ENCODE measurements around the gene TMEM81.

TMEM81 gene

GRCh38 chr1:205088341-205088740 is 4.1 kb upstream of the TMEM81 start:
- no peak for TF ChIP-seq CTCF (IDR thresholded peaks at IDR 0.05; ENCODE audit: low read depth, low read length, missing control alignments)
- H3K4me3 ChIP-seq (ENCODE audit: low read depth, low read length): no peak overlapping the region
- DNase-seq (ENCODE audit: low read depth): no peak
- in situ Hi-C loops (cut with HindIII; ENCODE audit: low sequenced_read_pairs): no loop called here

GRCh38 chr1:205082431-205082830 is 1.8 kb downstream of the TMEM81 start:
- TF ChIP-seq CTCF (IDR thresholded peaks at IDR 0.05; ENCODE audit: low read depth, low read length, missing control alignments): no peak
- no peak for DNase-seq (ENCODE audit: low read depth)
- H3K4me3 ChIP-seq (ENCODE audit: low read depth, low read length): no peak overlapping the region
- in situ Hi-C loops (cut with HindIII; ENCODE audit: low sequenced_read_pairs): no loop called here

GRCh38 chr1:205077934-205078311 is 6.3 kb downstream of the TMEM81 start:
- no peak for DNase-seq (ENCODE audit: low read depth)
- TF ChIP-seq CTCF (IDR thresholded peaks at IDR 0.05; ENCODE audit: low read depth, low read length, missing control alignments): no peak
- no peak overlapping the region for H3K4me3 ChIP-seq (ENCODE audit: low read depth, low read length)
- in situ Hi-C loops (cut with HindIII; ENCODE audit: low sequenced_read_pairs): no loop called here

GRCh38 chr1:205077158-205077933 is 6.9 kb downstream of the TMEM81 start:
- in situ Hi-C loops (cut with HindIII; ENCODE audit: low sequenced_read_pairs): no loop called here
- no peak overlapping the region for H3K4me3 ChIP-seq (ENCODE audit: low read depth, low read length)
- no peak for TF ChIP-seq CTCF (IDR thresholded peaks at IDR 0.05; ENCODE audit: low read depth, low read length, missing control alignments)
- no peak for DNase-seq (ENCODE audit: low read depth)

- no peak for DNase-seq (ENCODE audit: low read depth)
- no peak for TF ChIP-seq CTCF (IDR thresholded peaks at IDR 0.05; ENCODE audit: low read depth, low read length, missing control alignments)
- no peak overlapping the region for H3K4me3 ChIP-seq (ENCODE audit: low read depth, low read length)
- in situ Hi-C loops (cut with HindIII; ENCODE audit: low sequenced_read_pairs): no loop called here
Observed at GRCh38 chr1:205076245-205076761, 8.0 kb downstream of the TMEM81 start.

- DNase-seq (ENCODE audit: low read depth): no peak
- no peak overlapping the region for H3K4me3 ChIP-seq (ENCODE audit: low read depth, low read length)
- TF ChIP-seq CTCF (IDR thresholded peaks at IDR 0.05; ENCODE audit: low read depth, low read length, missing control alignments): no peak
- in situ Hi-C loops (cut with HindIII; ENCODE audit: low sequenced_read_pairs): no loop called here
Observed at GRCh38 chr1:205075642-205076155, 8.6 kb downstream of the TMEM81 start.

All from astrocyte of the cerebellum (primary cell).